ENCODE data around the gene WDR45B.

The WDR45B gene

GRCh38 chr17:82675476-82676245 lies 27.4 kb upstream of the WDR45B start:
- DNase-seq, result no peak

- DNase-seq, result no peak
Observed at GRCh38 chr17:82674656-82675475, 26.6 kb upstream of the WDR45B start.

DNA sequence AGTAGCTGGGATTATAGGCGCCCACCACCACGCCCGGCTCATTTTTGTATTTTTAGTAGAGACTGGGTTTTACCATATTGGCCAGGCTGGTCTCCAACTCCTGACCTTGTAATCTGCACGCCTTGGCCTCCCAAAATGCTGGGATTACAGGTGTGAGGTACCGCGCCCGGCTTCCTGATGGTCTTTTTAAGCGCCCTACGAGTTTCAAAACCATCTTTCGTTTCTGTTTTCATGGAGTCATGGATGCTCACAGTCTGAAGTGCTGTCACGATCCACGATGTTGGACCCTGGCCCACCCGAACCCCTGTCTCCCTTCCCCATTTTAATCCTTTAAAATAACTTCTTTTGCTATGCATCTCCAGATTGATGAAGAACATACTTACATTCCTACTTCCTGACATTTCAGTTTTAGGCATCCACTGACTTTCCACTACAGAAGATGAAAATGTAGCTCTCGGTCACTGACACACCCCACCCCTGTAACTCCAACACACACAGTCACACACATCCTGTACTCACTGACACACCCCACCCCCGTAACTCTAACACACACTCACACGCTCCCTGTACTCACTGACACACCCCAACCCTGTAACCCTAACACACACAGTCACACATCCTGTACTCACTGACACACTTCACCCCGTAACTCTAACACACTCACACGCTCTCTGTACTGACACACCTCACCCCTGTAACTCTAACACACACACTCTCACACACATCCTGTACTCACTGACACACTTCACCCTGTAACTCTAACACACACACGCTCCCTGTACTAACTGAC lies 22.6 kb upstream of the WDR45B start:
- no peak for DNase-seq

DNA sequence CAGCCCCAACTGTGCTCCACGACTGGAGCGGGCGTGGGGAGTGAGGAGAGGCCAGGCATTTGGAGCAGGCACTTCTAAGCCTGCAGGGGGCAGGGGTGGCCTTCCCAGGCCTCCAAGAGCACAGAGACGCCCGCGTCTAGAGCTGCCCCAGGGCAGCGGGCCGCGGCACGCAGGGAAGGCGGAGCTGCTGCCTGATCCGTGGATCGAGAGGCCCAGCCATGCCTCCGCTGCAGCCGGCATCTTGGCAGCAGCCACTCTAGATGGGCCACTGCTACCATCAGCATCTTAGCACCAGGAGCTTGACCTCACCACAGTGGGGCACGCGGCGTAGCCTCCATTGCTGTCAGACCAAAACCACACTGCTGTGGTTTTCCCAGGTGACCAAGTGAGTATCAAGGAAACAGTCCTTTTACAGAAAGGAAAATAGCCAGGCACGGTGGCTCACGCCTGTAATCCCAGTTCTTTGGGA lies 20.4 kb upstream of the WDR45B start:
- DNase-seq, result no peak

DNA sequence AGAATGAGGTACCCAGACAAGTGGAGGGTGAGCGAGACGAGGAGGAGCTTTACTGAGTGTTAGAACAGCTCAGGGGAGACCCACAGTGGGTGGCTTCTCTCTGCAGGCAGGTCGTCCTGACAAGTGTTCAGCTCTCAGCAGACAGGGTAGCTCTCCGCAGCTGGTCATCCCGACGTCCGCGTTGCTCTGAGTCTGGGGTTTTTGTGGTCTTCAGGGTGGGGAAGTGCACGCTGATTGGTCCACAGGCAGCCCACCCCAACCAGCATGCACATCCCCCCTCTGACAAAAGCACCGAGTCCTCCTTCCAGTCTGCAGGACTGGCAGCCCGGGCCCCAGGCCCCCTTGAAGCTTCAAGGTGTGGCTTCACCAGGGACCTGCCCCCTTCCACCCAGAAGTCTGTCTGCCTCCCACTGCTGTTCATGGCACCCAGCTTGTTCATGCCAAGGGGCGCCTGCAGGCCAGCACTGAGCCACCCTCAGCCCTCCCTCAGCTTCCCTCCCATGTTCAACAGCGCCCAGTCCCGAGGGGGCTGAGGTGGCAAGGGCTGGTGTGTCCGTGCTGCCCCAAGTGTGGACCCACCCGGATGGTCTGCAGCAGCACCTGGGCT lies 19.9 kb upstream of the WDR45B start:
- no peak for DNase-seq

DNA sequence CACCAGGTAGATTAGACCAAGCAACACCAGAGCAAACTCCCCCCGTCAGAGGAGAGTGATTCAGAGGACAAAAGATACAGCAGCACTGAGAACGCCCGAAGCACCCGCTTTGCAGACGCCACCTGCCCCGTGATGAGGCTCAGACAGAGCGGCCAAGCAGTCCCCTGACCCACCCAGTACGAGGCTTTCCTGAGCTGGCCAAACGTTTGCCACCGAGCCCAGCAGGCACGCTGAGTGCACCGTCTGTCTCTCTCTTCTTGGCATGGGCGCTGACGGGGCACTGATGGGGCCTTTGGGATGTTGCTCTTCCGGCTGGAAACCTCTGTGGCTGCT lies 19.4 kb upstream of the WDR45B start:
- DNase-seq, result no peak

DNA sequence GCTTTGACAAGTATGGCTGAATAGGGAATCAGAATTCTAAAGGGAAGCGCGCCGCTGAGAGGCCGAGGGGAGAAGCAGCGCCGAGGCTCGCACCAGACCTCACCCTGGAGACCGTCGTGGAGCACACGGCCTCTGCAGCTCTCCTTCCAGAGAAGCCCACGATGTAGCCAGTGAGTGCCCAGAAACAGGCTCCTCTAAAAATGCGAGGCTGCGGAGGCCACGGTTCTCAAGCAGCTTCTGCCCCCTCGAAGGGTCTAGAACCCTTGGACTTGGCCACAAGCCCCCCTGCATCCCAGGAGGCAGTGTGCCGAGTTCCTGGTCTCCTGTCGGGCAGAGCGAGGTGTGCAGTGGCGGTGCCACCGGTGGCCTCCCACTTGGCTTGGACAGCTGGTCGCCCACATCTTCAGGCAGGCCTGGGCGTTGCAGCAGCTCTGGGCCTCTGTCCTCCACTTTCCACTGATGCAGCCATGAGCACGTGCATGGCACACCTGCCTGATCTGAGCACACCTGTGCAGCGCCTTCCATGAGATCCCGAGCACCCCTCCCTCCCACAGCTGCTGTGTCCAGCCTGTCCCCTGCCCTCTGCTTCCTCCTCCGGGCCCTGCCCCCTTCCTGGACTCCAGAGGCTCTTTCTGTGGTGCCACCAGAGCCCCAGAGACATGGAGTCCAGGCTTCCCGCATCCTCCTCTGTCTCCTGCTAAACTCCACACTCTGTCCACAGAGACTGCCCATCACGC lies 18.9 kb upstream of the WDR45B start:
- no peak for DNase-seq

DNA sequence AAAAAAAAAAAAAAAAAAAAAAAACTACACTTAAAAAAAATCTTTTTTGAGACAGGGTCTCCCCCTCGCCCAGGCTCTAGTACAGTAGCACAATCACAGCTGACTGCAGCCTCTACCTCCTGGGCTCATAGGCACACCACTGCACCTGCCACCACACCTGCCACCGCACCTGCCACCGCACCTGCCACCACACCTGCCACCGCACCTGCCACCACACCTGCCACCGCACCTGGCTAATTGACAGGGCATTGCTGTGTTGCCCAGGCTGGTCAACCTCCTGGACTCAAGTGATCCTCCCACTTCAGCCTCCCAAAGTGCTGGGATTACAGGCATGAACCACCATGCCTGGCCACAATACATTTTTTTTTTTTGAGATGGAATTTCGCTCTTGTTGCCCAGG lies 17.6 kb upstream of the WDR45B start:
- DNase-seq, result no peak

- DNase-seq, result no peak
Observed at GRCh38 chr17:82665217-82665616, 17.0 kb upstream of the WDR45B start.

DNA sequence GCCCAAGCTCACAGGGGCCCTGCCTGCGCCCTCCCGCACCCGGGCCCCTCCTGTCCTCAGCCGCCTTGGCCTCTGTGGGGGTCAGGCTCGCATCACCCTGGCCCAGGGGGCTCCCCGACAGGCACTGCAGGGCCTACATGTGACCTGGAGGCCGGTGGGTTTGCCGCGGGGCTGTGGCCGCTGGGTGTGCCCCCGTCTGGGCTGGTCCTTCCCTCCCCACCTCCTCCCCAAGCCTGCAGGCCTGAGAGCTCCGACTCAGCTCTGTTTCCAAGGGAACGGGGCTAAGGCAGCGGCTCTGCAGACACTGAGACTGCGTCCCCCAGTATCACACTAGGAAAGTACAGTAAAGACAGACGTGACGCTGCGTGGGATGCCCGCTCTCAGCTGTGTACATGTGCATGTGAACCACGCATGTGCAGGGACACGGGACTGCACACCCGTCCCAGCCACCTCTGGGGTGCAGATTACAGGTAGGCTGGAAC lies 16.5 kb upstream of the WDR45B start:
- no peak for DNase-seq

DNA sequence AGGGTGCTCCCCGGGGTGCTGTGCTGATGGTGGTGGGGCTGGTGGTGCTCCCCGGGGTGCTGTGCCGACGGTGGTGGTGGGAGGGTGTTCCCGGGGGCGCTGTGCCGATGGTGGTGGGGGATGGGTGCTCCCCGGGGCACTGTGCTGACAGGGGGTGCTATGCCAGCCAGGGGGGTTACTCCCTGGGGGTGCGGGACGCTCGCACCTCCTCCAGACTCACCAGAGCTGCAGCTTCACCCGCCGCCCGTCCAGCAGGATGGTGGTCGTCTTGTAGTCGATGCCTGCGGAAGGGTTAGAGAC lies 16.0 kb upstream of the WDR45B start:
- no peak for DNase-seq

DNA sequence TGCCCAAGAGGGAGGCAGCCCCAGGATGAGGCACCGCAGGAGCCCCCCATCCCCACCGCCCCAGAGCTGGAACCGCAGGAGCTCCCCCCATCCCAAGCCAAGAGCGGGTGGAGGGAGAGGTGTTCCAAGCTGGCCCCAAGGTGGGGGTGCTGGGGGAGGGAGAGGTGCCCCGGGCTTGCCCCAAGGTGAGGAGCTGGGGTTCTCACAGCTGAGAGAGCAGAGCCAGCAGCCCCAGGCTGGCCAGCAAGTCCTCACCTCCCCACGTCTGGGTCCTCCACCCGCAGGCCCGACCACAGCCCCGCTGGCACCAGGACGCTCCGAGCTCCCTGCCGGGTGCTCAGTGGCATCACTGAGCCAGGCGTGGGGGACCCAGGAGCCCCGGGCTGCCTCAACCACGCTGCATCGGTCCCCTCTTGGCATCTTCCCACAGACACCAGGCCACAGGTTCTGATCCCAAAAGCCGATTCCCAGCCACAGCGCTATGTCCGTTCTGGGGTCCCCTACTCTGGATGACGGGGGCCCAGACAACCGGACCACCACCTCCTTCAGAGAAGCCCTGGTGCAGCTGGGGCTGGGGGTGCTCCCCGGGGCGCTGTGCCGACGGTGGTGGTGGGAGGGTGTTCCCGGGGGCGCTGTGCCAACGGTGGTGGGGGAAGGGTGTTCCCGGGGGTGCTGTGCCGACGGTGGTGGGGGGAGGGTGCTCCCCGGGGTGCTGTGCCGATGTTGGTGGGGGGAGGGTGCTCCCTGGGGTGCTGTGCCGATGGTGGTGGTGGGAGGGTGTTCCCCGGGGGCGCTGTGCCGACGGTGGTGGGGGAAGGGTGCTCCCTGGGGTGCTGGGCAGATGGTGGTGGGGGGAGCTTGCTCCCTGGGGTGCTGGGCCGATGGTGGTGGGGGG lies 15.4 kb upstream of the WDR45B start:
- DNase-seq, result no peak

DNA sequence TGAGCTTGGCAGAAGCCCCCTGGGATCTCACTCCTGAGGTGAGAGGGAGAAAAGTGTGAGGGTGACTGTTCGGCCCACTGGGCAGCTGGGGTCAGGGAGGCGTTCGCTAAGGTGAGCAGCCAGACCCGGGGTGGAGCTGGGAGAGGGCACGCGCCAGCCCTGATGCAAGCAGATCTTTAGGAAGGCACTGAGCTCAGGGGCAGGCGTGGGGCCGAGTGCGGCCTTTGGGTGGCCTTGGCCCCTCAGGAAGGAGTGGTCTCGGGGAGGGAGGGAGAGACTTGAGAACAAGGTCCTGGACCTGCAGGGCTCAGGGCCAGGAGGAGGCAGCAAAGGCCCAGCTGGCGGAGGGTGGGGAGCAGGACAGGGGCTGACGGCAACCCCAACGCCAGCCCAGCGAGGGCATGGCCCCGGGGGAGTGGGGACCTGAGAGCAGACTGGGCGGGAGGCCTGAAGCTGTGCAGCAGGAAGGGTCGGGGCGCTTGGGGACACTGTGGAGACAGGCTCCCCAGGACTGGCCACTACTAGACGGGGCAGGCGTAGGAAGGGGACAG lies 14.5 kb upstream of the WDR45B start:
- no peak for DNase-seq

GRCh38 chr17:82661717-82662683 lies 13.8 kb upstream of the WDR45B start:
- no peak for DNase-seq

GRCh38 chr17:82659886-82660285 lies 11.6 kb upstream of the WDR45B start:
- no peak for DNase-seq

GRCh38 chr17:82658796-82659452 lies 10.7 kb upstream of the WDR45B start:
- DNase-seq, result no peak

DNA sequence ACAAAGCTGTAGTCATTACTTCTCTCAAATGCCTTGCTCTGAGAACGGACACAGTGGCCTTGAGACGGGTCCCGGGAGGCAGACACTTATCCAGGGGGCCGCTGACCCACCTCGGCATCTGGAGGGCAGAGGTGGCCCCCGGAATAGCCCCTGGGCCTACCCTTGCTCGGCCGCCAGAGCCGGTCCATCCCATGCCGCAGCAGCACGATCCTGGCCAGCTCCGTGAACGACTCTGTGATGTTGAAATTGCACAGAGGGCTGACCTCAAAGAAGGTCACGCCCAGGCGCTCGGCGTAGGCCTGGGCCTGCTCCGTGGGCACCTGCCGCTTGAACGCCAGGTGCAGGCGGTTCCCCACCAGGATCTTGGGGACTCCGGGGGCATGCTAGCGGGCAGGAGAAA lies 10.1 kb upstream of the WDR45B start:
- no peak for DNase-seq

- DNase-seq, result no peak
Observed at GRCh38 chr17:82657926-82658325, 9.7 kb upstream of the WDR45B start.

DNA sequence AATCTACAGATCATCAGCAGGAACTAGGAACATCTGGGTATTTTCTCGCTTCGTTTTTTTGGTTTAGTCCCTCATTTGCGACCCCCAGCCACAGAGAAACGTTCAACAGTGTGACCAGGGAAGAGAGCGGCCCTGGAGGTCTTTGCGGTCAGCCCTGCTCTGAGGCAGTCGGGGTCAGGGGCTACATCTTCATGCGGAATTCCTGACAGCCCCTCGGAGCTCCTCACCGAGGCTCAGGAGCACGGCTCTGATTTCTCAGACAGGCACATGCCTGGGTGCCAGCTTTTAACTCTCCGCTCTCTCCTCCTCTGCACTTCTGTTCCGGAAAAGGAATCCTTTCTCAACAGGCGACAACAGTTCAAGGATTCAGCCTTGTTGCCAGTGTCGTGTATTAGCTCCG lies 8.0 kb upstream of the WDR45B start:
- no peak for DNase-seq
